MM.1S (cell line): Measurements from ENCODE around the gene DLD.

Experiments used
- EZH2 ChIP-seq: fragments of 300-600 bp; sonication (generic); optimal IDR thresholded peaks from 2 replicates; pipeline ENCODE3; 2017; ENCODE audit warnings: low read depth, mild to moderate bottlenecking, antibody characterized with exemption, low read length, mixed read lengths
- EZH2phosphoT487 ChIP-seq: fragments of 300-600 bp; sonication (generic); IDR thresholded peaks from 2 replicates; pipeline ENCODE4 v1.6.1; 2018; ENCODE audit warnings: antibody characterized with exemption, low read length
- TF ChIP-seq, protein P1 (sequence below): fragments of 300-600 bp; sonication (generic); IDR thresholded peaks from 2 replicates; pipeline ENCODE4 v1.5.1; 2016; ENCODE audit warnings: antibody characterized with exemption, low read length, mixed read lengths

- TF ChIP-seq, protein P1, sequence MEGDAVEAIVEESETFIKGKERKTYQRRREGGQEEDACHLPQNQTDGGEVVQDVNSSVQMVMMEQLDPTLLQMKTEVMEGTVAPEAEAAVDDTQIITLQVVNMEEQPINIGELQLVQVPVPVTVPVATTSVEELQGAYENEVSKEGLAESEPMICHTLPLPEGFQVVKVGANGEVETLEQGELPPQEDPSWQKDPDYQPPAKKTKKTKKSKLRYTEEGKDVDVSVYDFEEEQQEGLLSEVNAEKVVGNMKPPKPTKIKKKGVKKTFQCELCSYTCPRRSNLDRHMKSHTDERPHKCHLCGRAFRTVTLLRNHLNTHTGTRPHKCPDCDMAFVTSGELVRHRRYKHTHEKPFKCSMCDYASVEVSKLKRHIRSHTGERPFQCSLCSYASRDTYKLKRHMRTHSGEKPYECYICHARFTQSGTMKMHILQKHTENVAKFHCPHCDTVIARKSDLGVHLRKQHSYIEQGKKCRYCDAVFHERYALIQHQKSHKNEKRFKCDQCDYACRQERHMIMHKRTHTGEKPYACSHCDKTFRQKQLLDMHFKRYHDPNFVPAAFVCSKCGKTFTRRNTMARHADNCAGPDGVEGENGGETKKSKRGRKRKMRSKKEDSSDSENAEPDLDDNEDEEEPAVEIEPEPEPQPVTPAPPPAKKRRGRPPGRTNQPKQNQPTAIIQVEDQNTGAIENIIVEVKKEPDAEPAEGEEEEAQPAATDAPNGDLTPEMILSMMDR: no peak
- TF ChIP-seq EZH2 (no peak), EZH2phosphoT487 (no peak)
These were observed 30.6 kb upstream of the DLD start for GRCh38 chr7:107860279-107860961.
